GM19240 (cell line): ENCODE results near the gene MMP24.
"Not testable (repeated sequence)": the region's sequence is repeated elsewhere in the genome, so short reads cannot be mapped to it uniquely, and the experiment has no call there.

Experiments
- DNase-seq: peaks from one replicate; pipeline ENCODE4 v3.0.0; 2011; ENCODE audit warnings: low spot score; ENCODE audit not compliant: insufficient read length

The MMP24 gene

GRCh38 chr20:35257175-35257909, 30.9 kb downstream of the MMP24 start:
- DNase-seq = no peak

GRCh38 chr20:35260426-35260825, 33.9 kb downstream of the MMP24 start:
- DNase-seq = no peak

DNA sequence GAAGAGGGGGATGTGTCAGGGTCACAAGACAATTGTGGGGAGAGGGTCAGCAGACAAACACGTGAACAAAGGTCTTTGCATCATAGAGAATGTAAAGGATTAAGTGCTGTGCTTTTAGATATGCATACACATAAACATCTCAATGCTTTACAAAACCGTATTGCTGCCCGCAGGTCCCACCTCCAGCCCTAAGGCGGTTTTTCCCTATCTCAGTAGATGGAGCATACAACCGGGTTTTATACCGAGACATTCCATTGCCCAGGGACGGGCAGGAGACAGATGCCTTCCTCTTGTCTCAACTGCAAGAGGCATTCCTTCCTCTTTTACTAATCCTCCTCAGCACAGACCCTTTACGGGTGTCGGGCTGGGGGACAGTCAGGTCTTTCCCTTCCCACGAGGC, 35.8 kb downstream of the MMP24 start:
- not testable (repeated sequence) for DNase-seq

DNA sequence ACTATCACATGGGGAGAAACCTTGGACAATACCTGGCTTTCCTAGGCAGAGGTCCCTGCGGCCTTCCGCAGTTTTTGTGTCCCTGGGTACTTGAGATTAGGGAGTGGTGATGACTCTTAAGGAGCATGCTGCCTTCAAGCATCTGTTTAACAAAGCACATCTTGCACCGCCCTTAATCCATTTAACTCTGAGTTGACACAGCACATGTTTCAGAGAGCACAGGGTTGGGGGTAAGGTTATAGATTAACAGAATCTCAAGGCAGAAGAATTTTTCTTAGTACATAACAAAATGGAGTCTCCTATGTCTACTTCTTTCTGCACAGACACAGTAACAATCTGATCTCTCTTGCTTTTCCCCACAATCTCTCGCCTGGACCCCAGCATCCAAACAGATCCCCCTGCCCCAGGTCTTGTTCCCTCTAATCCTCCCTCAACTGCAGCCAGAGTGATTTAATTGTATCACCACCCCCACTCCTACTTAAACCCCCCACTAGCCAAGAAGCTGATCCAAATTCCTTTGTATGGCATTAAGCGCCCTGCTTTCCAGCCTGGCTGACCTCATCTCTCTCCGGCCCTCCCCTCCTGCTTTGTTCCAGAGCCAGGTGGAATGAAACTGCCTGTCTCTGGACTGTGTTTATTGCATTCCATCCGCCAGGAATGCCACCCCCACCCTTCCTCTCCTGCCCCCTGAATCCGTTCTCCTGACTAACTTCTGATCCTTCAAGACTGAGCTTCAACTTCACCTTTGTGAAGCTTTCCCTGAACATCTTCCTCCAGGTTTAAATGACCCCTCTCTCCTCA, 36.4 kb downstream of the MMP24 start:
- not testable (repeated sequence) for DNase-seq

DNA sequence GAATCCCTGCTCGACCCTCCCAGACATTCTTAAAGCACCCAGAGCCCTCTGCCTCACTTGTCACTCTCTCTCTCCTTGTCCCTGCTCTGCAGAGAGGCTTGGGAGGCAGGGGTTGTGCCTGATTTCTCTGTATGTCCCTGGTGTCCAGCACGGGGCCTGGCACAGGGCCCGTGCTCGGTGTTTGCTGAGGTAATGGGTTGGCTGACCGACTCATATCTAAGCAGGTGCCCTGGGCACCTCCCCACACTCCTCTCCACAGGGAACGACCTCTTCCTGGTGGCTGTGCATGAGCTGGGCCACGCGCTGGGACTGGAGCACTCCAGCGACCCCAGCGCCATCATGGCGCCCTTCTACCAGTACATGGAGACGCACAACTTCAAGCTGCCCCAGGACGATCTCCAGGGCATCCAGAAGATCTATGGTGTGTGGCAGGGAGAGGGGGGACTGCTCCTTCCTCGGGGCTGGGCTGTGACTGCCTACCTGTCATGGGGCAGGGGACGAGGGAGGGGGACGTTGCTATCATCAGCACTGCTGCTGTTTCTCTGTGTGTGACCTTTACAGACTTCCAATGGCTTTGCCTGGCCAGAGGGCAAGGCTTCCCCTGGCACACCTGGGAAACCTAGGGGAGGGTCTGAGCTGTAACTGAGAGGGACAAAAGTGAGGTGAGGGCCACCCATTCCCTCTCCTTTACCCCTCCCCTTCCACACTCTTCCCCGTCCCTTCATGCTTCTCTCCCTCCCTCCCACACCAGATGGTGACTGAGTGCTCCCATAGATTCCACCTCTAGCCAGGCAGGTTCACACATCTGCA, 37.2 kb downstream of the MMP24 start:
- no peak for DNase-seq

GRCh38 chr20:35264755-35265154, 38.3 kb downstream of the MMP24 start:
- DNase-seq = no peak

GRCh38 chr20:35267092-35267491, 40.6 kb downstream of the MMP24 start:
- DNase-seq = no peak

DNA sequence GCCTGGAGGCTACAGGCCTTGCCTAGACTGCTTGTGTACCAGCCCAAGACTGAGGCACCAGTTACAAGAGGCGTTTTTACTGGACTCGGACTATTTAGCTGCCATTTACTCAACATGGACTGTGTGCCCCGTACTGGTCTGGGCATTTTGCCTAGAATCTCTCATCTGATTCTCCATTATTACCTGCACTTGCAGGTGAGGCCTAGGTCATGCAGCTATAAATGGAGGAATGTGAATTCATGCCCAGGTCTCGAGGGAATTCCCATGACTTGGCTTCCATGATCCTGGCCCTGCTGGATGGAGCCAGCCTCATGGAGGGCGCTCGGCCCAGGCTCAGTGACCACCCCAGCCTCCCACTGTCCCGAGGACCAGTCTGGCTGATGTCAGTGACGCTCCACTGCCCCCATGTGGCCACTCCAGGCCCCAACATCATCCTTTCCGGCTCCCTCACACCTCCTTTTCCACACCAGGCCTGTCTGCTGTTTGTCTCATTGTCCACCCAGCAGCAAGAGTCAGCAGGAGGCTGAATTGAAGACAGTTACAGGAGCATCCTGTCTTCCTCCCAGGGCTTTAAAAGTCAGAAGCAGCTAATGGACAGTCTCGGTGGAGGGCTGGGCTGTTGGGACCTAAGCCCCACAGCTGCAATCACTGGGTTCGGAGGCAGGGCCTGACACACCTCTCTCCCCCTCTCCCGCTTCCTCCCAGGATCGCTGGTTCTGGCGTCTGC, 42.7 kb downstream of the MMP24 start:
- peak; percentile 48 for DNase-seq

GRCh38 chr20:35270021-35270902, 43.8 kb downstream of the MMP24 start:
- DNase-seq = no peak

DNA sequence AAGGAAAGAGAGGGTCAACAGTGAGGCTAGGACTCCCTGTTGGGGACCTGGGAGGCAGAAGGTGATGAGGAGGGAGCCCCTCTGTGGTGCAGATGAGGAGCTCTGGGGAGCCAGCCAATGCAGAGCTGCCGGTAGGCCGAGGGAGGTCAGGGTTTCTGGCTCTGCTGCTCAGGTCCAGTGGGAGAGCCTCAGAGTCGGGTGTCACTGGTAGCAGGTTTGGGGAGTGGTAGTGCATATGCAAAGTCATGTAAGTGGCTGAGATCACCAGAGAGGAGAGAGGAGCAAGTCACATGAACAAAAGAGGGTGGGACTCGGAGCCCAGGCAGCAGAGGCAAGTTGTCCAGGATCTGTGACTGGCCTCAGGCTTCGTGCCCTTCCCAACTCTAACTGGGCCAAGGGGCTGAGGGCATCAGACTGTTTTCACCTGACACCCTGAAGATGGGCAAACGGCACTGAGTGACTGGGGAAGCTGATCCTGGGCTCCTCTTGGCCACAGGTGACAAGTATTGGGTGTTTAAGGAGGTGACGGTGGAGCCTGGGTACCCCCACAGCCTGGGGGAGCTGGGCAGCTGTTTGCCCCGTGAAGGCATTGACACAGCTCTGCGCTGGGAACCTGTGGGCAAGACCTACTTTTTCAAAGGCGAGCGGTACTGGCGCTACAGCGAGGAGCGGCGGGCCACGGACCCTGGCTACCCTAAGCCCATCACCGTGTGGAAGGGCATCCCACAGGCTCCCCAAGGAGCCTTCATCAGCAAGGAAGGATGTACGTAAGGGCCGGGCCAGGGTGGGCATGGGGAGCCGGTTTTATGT, 44.8 kb downstream of the MMP24 start:
- no peak for DNase-seq

GRCh38 chr20:35271904-35272303, 45.4 kb downstream of the MMP24 start:
- no peak for DNase-seq

- no peak for DNase-seq
These were observed 47.1 kb downstream of the MMP24 start for GRCh38 chr20:35273449-35274171.

- DNase-seq = no peak
These were observed 47.9 kb downstream of the MMP24 start for GRCh38 chr20:35274172-35275092.

- DNase-seq = no peak
These were observed 49.3 kb downstream of the MMP24 start for GRCh38 chr20:35275741-35276251.

GRCh38 chr20:35276408-35276807, 49.9 kb downstream of the MMP24 start:
- no peak for DNase-seq

DNA sequence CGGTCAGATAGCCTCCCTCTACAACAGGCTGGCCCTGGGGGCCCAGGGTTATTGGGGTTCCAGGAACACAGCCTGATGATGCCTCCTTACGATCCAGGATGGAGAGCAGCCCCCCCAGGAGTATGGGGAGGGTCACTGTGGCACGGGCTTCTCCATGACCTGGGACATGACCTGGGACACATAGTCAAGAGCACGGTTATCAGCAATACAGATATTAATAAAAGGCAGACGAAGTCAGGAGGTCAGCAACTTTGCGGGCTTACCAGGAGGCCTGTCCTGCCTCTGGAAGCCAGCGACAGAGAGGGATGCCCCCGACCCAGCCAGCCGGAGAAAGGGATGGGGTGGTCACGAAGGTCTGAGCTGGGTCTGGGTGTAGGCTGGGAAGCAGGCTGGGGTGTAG, 50.6 kb downstream of the MMP24 start:
- DNase-seq = no peak
